ENCODE data around the gene ATXN10.
A peak's percentile ranks its signal among the peaks of the same experiment; 100 is the strongest.

The ATXN10 gene

GRCh38 chr22:45671783-45672563, at the start of gene ATXN10:
ATXN10 (plus strand) TSS chr22:45671834; CDS start chr22:45672064, 230 bp downstream.
- DNase-seq: peak; percentile 65

- DNase-seq: no peak
Observed at GRCh38 chr22:45621836-45622600, 49.6 kb upstream of the ATXN10 start.

GRCh38 chr22:45623464-45624145, 48.0 kb upstream of the ATXN10 start:
- DNase-seq: peak; percentile 45

- DNase-seq: no peak
Observed at GRCh38 chr22:45626198-45626651, 45.4 kb upstream of the ATXN10 start.

GRCh38 chr22:45627489-45628233, 44.0 kb upstream of the ATXN10 start:
- no peak for DNase-seq

GRCh38 chr22:45628515-45628914, 43.1 kb upstream of the ATXN10 start:
- DNase-seq: no peak

GRCh38 chr22:45629469-45630089, 42.1 kb upstream of the ATXN10 start:
- no peak for DNase-seq

- DNase-seq: no peak
Observed at GRCh38 chr22:45630436-45630835, 41.2 kb upstream of the ATXN10 start.

GRCh38 chr22:45631140-45631840, 40.3 kb upstream of the ATXN10 start:
- no peak for DNase-seq

- no peak for DNase-seq
Observed at GRCh38 chr22:45631841-45632238, 39.8 kb upstream of the ATXN10 start.

GRCh38 chr22:45632791-45633515, 38.7 kb upstream of the ATXN10 start:
- DNase-seq: no peak

GRCh38 chr22:45636683-45637082, 35.0 kb upstream of the ATXN10 start:
- DNase-seq: no peak

GRCh38 chr22:45638197-45638596, 33.4 kb upstream of the ATXN10 start:
- DNase-seq: no peak

GRCh38 chr22:45638834-45639746, 32.5 kb upstream of the ATXN10 start:
- peak; percentile 59 for DNase-seq

GRCh38 chr22:45639747-45640102, 31.9 kb upstream of the ATXN10 start:
- no peak for DNase-seq

- no peak for DNase-seq
Observed at GRCh38 chr22:45640291-45640940, 31.2 kb upstream of the ATXN10 start.

- DNase-seq: no peak
Observed at GRCh38 chr22:45640941-45641621, 30.6 kb upstream of the ATXN10 start.

GRCh38 chr22:45642986-45643385, 28.6 kb upstream of the ATXN10 start:
- no peak for DNase-seq

GRCh38 chr22:45644714-45645113, 26.9 kb upstream of the ATXN10 start:
- no peak for DNase-seq

Measured in suppressor macrophage treated with lipopolysaccharide for 4 hours (primary cell).